ENCODE measurements around the gene SPOCK1. TPM values are rescaled to one million over a fixed set of nuclear protein-coding genes. Genes with fewer than 3 reads are reported as not detected.

Gene SPOCK1
- total and polyA plus RNA-seq, 2 of the 13 experiments (the other 11 are each of a cell fraction or from before 2014, with no cell fraction given), result 0.18 to 0.29 TPM

DNA sequence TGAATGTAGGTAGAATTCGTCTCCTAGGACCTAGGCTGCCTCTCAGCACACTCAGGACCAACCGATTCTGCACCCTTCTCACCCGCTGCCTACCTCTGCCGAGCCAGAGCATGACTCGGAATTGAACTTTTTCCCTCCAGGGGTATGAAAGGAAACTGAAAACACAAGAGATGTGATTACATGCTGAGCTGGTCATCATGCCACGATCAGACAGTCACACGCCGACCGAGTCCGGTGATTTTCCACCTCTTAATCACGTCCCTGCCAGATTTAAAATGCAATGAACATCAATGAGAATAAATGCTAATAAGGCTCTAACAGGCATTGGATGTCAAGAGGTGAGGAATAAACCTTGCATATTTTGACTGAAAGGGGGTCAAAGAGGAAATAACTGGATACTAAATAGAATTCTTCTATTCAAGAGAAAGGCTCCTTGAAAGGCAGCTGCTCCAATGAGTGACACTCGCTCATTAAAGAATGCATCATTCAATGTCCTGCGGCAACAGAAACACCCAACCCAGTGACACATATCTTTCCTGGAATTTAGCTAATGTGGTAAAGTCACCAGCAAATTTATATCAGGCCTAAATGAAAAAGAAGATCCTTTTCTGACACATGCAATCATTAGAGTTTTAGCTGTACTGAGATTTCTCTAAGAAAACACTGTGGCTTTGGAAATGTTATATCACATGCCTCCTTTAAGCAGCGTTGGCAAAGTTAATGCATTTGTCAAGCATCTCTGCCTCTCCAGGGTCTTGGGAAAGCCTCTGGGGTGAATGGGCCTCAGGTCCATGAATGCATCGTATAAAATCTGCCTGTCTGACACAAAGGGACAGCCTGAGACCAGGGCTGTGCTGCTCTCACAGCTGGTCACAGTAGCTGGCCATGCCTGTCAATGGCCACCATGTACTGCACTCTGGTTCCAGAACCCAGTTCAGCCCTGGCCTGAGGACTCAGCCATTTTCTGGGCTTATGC lies 128.7 kb downstream of the SPOCK1 start:
- intact Hi-C loops (cut with micrococcal nuclease; ENCODE audit: unreplicated experiment) (no loop called here), in situ Hi-C loops (cut with HindIII; ENCODE audit: extremely low pct_ligation_motif_present, low pct_unique_long_range_greater_than_20kb) (no loop called here)
- Histone ChIP-seq H3K27me3 (ENCODE audit: control insufficient read depth in 1 of 2, insufficient read depth in 2 of 2, low read length in 2 of 2) (no peaks in the 10 kb centered on the region; a peak in 1 of 5 replicates), H3K4me2 (ENCODE audit: low read depth, low read length) (no peak overlapping the region), H3K9me3 (ENCODE audit: low read length) (no peaks in the 10 kb centered on the region), H3K27ac (ENCODE audit: extremely low read length, insufficient read depth, low read length) (no peak overlapping the region), H3K79me2 (ENCODE audit: insufficient read depth, low read length) (no peaks in the 10 kb centered on the region), H3K4me1 (ENCODE audit: insufficient read depth, low read length) (no peaks in the 10 kb centered on the region), H3K4me3 (replicated peaks in 1 of 3; ENCODE audit: insufficient read depth in 1 of 3, low read depth in 2 of 3, low read length in 3 of 3) (no peak overlapping the region), H2AFZ (ENCODE audit: low read length) (no peak overlapping the region), H3K36me3 (replicated peaks in 1 of 2; ENCODE audit: control insufficient read depth in 1 of 2, insufficient read depth in 2 of 2, low read length in 2 of 2) (no peaks in the 10 kb centered on the region), H3K9ac (ENCODE audit: insufficient read depth, low read depth, low read length) (no peak overlapping the region), H4K20me1 (ENCODE audit: insufficient read depth, low read length) (no peaks in the 10 kb centered on the region)
- ChIA-PET POLR2A (no interaction called here), CTCF (ENCODE audit: low intra/inter-chr PET ratio, low total read pairs) (no interaction called here)
- FAIRE-seq (no peak), DNase-seq (ENCODE audit: low spot score) (no peak), ATAC-seq (no peak)
- no TSS peak for BruUV-seq (replicated peaks)
- WGBS (ENCODE audit: low lambda C conversion rate), result 25% methylated on average over 14 of the region's 15 CpGs
- TF ChIP-seq CHD2 (IDR thresholded peaks at IDR 0.05; ENCODE audit: low read depth, low read length), result no peak
- TF ChIP-seq AGO1 (IDR thresholded peaks at IDR 0.05; ENCODE audit: low read depth, low read length, poor library complexity, severe bottlenecking), result no peak
- TF ChIP-seq AKAP8 (CRISPR knock-in tag; IDR thresholded peaks at IDR 0.05), result no peak
- no peak for TF ChIP-seq ATF7-NPFF (CRISPR knock-in tag; IDR thresholded peaks at IDR 0.05; ENCODE audit: low read depth)
- TF ChIP-seq, protein P1, sequence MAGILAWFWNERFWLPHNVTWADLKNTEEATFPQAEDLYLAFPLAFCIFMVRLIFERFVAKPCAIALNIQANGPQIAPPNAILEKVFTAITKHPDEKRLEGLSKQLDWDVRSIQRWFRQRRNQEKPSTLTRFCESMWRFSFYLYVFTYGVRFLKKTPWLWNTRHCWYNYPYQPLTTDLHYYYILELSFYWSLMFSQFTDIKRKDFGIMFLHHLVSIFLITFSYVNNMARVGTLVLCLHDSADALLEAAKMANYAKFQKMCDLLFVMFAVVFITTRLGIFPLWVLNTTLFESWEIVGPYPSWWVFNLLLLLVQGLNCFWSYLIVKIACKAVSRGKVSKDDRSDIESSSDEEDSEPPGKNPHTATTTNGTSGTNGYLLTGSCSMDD (CRISPR knock-in tag; IDR thresholded peaks at IDR 0.05), result no peak
- TF ChIP-seq ZSCAN21 (CRISPR knock-in tag; IDR thresholded peaks at IDR 0.05; ENCODE audit: borderline replicate concordance), result no peak
- TF ChIP-seq, protein P2, sequence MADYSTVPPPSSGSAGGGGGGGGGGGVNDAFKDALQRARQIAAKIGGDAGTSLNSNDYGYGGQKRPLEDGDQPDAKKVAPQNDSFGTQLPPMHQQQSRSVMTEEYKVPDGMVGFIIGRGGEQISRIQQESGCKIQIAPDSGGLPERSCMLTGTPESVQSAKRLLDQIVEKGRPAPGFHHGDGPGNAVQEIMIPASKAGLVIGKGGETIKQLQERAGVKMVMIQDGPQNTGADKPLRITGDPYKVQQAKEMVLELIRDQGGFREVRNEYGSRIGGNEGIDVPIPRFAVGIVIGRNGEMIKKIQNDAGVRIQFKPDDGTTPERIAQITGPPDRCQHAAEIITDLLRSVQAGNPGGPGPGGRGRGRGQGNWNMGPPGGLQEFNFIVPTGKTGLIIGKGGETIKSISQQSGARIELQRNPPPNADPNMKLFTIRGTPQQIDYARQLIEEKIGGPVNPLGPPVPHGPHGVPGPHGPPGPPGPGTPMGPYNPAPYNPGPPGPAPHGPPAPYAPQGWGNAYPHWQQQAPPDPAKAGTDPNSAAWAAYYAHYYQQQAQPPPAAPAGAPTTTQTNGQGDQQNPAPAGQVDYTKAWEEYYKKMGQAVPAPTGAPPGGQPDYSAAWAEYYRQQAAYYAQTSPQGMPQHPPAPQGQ (CRISPR knock-in tag; IDR thresholded peaks at IDR 0.05; ENCODE audit: borderline replicate concordance), result no peak
- TF ChIP-seq RAD51 (IDR thresholded peaks at IDR 0.05; ENCODE audit: borderline replicate concordance), result no peak
- TF ChIP-seq DMAP1 (CRISPR knock-in tag; IDR thresholded peaks at IDR 0.05), result no peak
- TF ChIP-seq, protein P3, sequence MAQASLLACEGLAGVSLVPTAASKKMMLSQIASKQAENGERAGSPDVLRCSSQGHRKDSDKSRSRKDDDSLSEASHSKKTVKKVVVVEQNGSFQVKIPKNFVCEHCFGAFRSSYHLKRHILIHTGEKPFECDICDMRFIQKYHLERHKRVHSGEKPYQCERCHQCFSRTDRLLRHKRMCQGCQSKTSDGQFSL (CRISPR knock-in tag; IDR thresholded peaks at IDR 0.05), result no peak
- no peak for TF ChIP-seq WIZ (CRISPR knock-in tag; IDR thresholded peaks at IDR 0.05)
- TF ChIP-seq ERF (CRISPR knock-in tag; IDR thresholded peaks at IDR 0.05), result no peak
- TF ChIP-seq, protein P4, sequence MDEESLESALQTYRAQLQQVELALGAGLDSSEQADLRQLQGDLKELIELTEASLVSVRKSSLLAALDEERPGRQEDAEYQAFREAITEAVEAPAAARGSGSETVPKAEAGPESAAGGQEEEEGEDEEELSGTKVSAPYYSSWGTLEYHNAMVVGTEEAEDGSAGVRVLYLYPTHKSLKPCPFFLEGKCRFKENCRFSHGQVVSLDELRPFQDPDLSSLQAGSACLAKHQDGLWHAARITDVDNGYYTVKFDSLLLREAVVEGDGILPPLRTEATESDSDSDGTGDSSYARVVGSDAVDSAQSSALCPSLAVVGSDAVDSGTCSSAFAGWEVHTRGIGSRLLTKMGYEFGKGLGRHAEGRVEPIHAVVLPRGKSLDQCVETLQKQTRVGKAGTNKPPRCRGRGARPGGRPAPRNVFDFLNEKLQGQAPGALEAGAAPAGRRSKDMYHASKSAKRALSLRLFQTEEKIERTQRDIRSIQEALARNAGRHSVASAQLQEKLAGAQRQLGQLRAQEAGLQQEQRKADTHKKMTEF (CRISPR knock-in tag; IDR thresholded peaks at IDR 0.05), result no peak
- TF ChIP-seq SMAD3 (CRISPR knock-in tag; IDR thresholded peaks at IDR 0.05), result no peak
- TF ChIP-seq, protein P5, sequence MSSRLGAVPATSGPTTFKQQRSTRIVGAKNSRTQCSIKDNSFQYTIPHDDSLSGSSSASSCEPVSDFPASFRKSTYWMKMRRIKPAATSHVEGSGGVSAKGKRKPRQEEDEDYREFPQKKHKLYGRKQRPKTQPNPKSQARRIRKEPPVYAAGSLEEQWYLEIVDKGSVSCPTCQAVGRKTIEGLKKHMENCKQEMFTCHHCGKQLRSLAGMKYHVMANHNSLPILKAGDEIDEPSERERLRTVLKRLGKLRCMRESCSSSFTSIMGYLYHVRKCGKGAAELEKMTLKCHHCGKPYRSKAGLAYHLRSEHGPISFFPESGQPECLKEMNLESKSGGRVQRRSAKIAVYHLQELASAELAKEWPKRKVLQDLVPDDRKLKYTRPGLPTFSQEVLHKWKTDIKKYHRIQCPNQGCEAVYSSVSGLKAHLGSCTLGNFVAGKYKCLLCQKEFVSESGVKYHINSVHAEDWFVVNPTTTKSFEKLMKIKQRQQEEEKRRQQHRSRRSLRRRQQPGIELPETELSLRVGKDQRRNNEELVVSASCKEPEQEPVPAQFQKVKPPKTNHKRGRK (CRISPR knock-in tag; IDR thresholded peaks at IDR 0.05), result no peak
- no peak for TF ChIP-seq GFI1 (CRISPR knock-in tag; IDR thresholded peaks at IDR 0.05; ENCODE audit: borderline replicate concordance)
- no peak for TF ChIP-seq ATF7 (IDR thresholded peaks at IDR 0.05)
- TF ChIP-seq ATF7 (CRISPR knock-in tag; IDR thresholded peaks at IDR 0.05), result no peak
